Measurements from ENCODE around the gene DOCK1. TPM values are rescaled to one million over a fixed set of nuclear protein-coding genes. Genes with fewer than 3 reads are reported as not detected.

The DOCK1 gene
- total RNA-seq, 4 donors from 2014 or later = 50.8 to 59.0 (median 53.6) TPM

DNA sequence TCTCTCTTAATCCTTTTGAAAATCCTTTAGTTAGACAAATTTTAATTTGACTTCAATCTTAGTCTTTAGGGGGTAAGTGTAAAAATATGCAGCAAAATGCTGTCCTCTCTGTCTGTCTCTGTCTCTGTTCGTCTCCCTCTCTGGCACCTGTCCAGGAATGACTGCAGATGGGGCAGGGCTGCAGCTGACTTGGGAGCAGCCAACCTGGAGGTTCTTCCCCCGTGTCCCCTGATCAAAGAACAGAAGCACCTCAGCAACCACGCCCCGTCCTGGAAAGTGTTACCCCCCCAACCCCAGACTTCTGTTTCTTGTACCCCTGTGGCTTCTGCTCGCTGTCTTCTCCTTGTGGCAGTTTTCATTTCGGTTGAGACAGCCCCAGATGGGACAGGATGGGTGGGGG is 502.3 kb downstream of the DOCK1 start:
- H3K4me1 ChIP-seq = peaks cover 0 to 25% (median 0%) of the 10 kb centered on the region in 3 donors

GRCh38 chr10:127408112-127408710 is 503.0 kb downstream of the DOCK1 start:
- Histone ChIP-seq H3K36me3 (peaks cover 0 to 73% of the 10 kb centered on the region in 2 donors), H3K27ac (no peak overlapping the region), H3K27me3 (no peaks in the 10 kb centered on the region), H3K4me1 (peaks cover 0 to 18% (median 0%) of the 10 kb centered on the region in 3 donors), H3K4me3 (no peak overlapping the region), H3K9me3 (no peaks in the 10 kb centered on the region)
- 95% methylated on average over 7 of the region's 15 CpGs; no CpG with 5 or more reads in 1 of the 2 donors for WGBS, 2 donors (ENCODE audit: low coverage in 1 of 2)
- ATAC-seq = no peak
- TF ChIP-seq POLR2AphosphoS5 (IDR thresholded peaks at IDR 0.05) (no peak), POLR2A (IDR thresholded peaks at IDR 0.05) (no peak)

More for the DNA sequence above, 502.3 kb downstream of the DOCK1 start:
- H3K9me3 ChIP-seq = no peaks in the 10 kb centered on the region
- ATAC-seq = no peak
- no peak overlapping the region for H3K27ac ChIP-seq
- H3K27me3 ChIP-seq = no peaks in the 10 kb centered on the region
- peaks cover 0 to 70% of the 10 kb centered on the region in 2 donors for H3K36me3 ChIP-seq
- 80 to 86% methylated on average over 2 to 5 of the region's 6 CpGs for WGBS, 2 donors (ENCODE audit: low coverage in 1 of 2)
- TF ChIP-seq POLR2AphosphoS5 (IDR thresholded peaks at IDR 0.05) (no peak), EP300 (IDR thresholded peaks at IDR 0.05) (no peak), POLR2A (IDR thresholded peaks at IDR 0.05) (no peak)
- TF ChIP-seq, protein P1, sequence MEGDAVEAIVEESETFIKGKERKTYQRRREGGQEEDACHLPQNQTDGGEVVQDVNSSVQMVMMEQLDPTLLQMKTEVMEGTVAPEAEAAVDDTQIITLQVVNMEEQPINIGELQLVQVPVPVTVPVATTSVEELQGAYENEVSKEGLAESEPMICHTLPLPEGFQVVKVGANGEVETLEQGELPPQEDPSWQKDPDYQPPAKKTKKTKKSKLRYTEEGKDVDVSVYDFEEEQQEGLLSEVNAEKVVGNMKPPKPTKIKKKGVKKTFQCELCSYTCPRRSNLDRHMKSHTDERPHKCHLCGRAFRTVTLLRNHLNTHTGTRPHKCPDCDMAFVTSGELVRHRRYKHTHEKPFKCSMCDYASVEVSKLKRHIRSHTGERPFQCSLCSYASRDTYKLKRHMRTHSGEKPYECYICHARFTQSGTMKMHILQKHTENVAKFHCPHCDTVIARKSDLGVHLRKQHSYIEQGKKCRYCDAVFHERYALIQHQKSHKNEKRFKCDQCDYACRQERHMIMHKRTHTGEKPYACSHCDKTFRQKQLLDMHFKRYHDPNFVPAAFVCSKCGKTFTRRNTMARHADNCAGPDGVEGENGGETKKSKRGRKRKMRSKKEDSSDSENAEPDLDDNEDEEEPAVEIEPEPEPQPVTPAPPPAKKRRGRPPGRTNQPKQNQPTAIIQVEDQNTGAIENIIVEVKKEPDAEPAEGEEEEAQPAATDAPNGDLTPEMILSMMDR (IDR thresholded peaks at IDR 0.05) = no peak
- no peak overlapping the region for H3K4me3 ChIP-seq

- TF ChIP-seq, protein P1 (IDR thresholded peaks at IDR 0.05) = no peak
- TF ChIP-seq EP300 (IDR thresholded peaks at IDR 0.05) (no peak), POLR2A (IDR thresholded peaks at IDR 0.05) (no peak), POLR2AphosphoS5 (IDR thresholded peaks at IDR 0.05) (no peak)
Observed at GRCh38 chr10:127408733-127409132, 503.5 kb downstream of the DOCK1 start.

DNA sequence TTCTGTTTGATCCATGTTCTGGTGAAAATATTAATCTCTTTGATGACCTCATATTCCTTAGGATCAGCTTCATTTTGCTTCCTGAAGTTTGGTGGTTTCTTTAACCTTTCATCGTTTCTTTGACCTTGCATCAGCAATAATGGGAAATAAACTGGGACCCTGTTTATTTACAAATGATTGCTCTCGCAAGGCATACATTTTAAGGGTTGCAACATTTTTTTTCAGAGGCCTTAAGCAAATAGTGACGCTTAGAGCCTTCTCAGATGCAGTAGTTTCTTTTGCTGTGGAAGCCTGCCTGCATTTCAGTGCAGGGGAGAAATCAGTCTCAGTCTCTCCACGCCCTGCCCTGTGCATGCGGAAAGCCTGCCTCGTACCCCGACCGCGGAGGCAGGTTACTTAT is 504.8 kb downstream of the DOCK1 start:
- TF ChIP-seq EP300 (IDR thresholded peaks at IDR 0.05) (no peak), POLR2A (IDR thresholded peaks at IDR 0.05) (no peak), POLR2AphosphoS5 (IDR thresholded peaks at IDR 0.05) (no peak)
- TF ChIP-seq, protein P1 (IDR thresholded peaks at IDR 0.05) = no peak
- Histone ChIP-seq H3K27ac (no peak overlapping the region), H3K4me3 (no peak overlapping the region), H3K4me1 (peaks cover 0 to 6% (median 0%) of the 10 kb centered on the region in 3 donors), H3K27me3 (no peaks in the 10 kb centered on the region), H3K9me3 (no peaks in the 10 kb centered on the region), H3K36me3 (peaks cover 0 to 66% of the 10 kb centered on the region in 2 donors)
- WGBS, 2 donors (ENCODE audit: low coverage in 1 of 2) = 84 to 97% methylated on average over 4 to 9 of the region's 9 CpGs
- no peak for ATAC-seq

More at GRCh38 chr10:127408733-127409132, 503.5 kb downstream of the DOCK1 start:
- H3K36me3 ChIP-seq = peaks cover 0 to 73% of the 10 kb centered on the region in 2 donors
- H3K27me3 ChIP-seq = no peaks in the 10 kb centered on the region
- WGBS, 2 donors (ENCODE audit: low coverage in 1 of 2) = 80 to 83% methylated on average over 9 of the region's 9 CpGs
- H3K9me3 ChIP-seq = no peaks in the 10 kb centered on the region
- H3K27ac ChIP-seq = no peak overlapping the region
- H3K4me3 ChIP-seq = no peak overlapping the region
- ATAC-seq = peak; percentile 24
- peaks cover 0 to 13% (median 0%) of the 10 kb centered on the region in 3 donors for H3K4me1 ChIP-seq

DNA sequence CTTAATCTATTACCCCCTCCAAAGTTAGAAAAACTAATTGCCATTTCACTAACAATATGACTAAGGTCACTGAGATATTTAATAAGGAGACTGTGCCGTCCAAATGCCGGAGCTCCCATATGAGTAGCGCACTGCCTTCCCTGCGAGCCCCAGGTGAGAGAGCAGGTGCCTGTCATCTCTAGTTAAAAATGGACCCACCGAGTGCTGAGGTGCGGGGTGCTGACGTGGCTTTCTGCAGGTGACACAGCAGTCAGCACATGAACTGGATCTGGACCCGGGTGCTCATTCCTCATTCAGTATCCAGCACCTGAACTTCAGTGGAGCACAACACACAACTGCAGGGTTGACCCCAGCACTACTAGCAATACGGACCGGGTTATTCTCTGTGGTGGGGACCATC is 505.8 kb downstream of the DOCK1 start:
- no peaks in the 10 kb centered on the region for H3K4me1 ChIP-seq
- H3K27me3 ChIP-seq = no peaks in the 10 kb centered on the region
- H3K27ac ChIP-seq = no peak overlapping the region
- H3K36me3 ChIP-seq = peaks cover 0 to 71% of the 10 kb centered on the region in 2 donors
- WGBS, 2 donors (ENCODE audit: low coverage in 1 of 2) = 83% methylated on average over 1 of the region's 10 CpGs; no CpG with 5 or more reads in 1 of the 2 donors
- H3K9me3 ChIP-seq = no peaks in the 10 kb centered on the region
- H3K4me3 ChIP-seq = no peak overlapping the region
- TF ChIP-seq POLR2AphosphoS5 (IDR thresholded peaks at IDR 0.05) = no peak
- TF ChIP-seq, protein P1 (IDR thresholded peaks at IDR 0.05) = no peak
- no peak for TF ChIP-seq EP300 (IDR thresholded peaks at IDR 0.05)
- no peak for TF ChIP-seq POLR2A (IDR thresholded peaks at IDR 0.05)
- ATAC-seq = no peak
